HepG2 (cell line): ENCODE measurements around the gene ADSS1.

Source experiments
- CHD4 ChIP-seq: fragments of 200-600 bp; sonication (generic); IDR thresholded peaks from 2 replicates; pipeline ENCODE4 v1.7.0; 2017; ENCODE audit warnings: mild to moderate bottlenecking, low read length, borderline replicate concordance
- ELK4 ChIP-seq: sonication (generic); formaldehyde crosslinking; IDR thresholded peaks from 2 replicates; pipeline ENCODE4 v1.9.0; 2021; ENCODE audit warnings: missing genetic modification reagents, borderline replicate concordance
- FOXA1 ChIP-seq, 2 experiments: fragments of 450-650 bp in 1 of 2; sonication (generic) in 1 of 2; formaldehyde crosslinking in 1 of 2; IDR thresholded peaks; 2 replicates each; pipeline versions ENCODE4 v1.4.0 to v1.6.1; 2016 to 2020; ENCODE audit warnings: missing genetic modification reagents in 1 of 2
- HDAC2 ChIP-seq: sonication (generic); formaldehyde crosslinking; IDR thresholded peaks from 2 replicates; pipeline ENCODE4 v1.4.0; 2020; ENCODE audit warnings: missing genetic modification reagents
- JDP2 ChIP-seq: sonication (generic); formaldehyde crosslinking; IDR thresholded peaks from 2 replicates; pipeline ENCODE4 v1.8.1; 2022; ENCODE audit warnings: missing genetic modification reagents, borderline replicate concordance
- MYC ChIP-seq: sonication (generic); formaldehyde crosslinking; IDR thresholded peaks from 2 replicates; pipeline ENCODE4 v1.9.0; 2021; ENCODE audit warnings: missing genetic modification reagents, borderline replicate concordance
- PLSCR1 ChIP-seq: sonication (generic); formaldehyde crosslinking; IDR thresholded peaks from 2 replicates; pipeline ENCODE4 v1.5.0; 2020; ENCODE audit warnings: missing genetic modification reagents, mild to moderate bottlenecking, borderline replicate concordance
- REST ChIP-seq, 2 experiments: IDR thresholded peaks; 2 replicates each; pipeline ENCODE4 v1.6.1; 2011 to 2012; ENCODE audit warnings: low read length in 2 of 2, borderline replicate concordance in 1 of 2, low read depth in 1 of 2, mild to moderate bottlenecking in 1 of 2, moderate library complexity in 1 of 2
- SOX6 ChIP-seq, 2 experiments: fragments of 450-650 bp in 1 of 2; sonication (generic) in 1 of 2; formaldehyde crosslinking in 1 of 2; IDR thresholded peaks; 2 replicates each; pipeline versions ENCODE4 v1.4.0 to v1.6.1; 2017 to 2020; ENCODE audit warnings: antibody characterized with exemption in 1 of 2, mild to moderate bottlenecking in 1 of 2, missing genetic modification reagents in 1 of 2
- TCF7 ChIP-seq: sonication (generic); IDR thresholded peaks from 2 replicates; pipeline ENCODE4 v1.6.1; 2016; ENCODE audit warnings: antibody characterized with exemption, low read depth
- ZKSCAN8 ChIP-seq: IDR thresholded peaks from 2 replicates; pipeline ENCODE4 v1.6.1; 2016; ENCODE audit warnings: borderline replicate concordance, missing genetic modification reagents, missing compliant biosample characterization
- ZNF280B ChIP-seq: sonication (generic); formaldehyde crosslinking; IDR thresholded peaks from 2 replicates; pipeline ENCODE4 v1.5.0; 2020; ENCODE audit warnings: missing genetic modification reagents, mild to moderate bottlenecking, borderline replicate concordance

GRCh38 chr14:104770851-104771272, 46.8 kb downstream of the ADSS1 start:
- TF ChIP-seq CHD4 (no peak; the same call in 1 of the 2 replicates), SOX6 (IDR thresholded peaks at IDR 0.05) (no peak), SOX6 (CRISPR knock-in tag; IDR thresholded peaks at IDR 0.05) (no peak), ELK4 (CRISPR knock-in tag) (no peak), MYC (CRISPR knock-in tag) (no peak), ZKSCAN8 (CRISPR knock-in tag) (no peak), PLSCR1 (CRISPR knock-in tag) (no peak), TCF7 (no peak), HDAC2 (CRISPR knock-in tag) (no peak), JDP2 (CRISPR knock-in tag) (no peak), ZNF280B (no peak), FOXA1 (IDR thresholded peaks at IDR 0.05) (no peak), FOXA1 (CRISPR knock-in tag; IDR thresholded peaks at IDR 0.05) (no peak), REST (IDR thresholded peaks at IDR 0.05; ENCODE audit: borderline replicate concordance in 1 of 2, low read depth in 1 of 2, low read length in 2 of 2) (no peak)
